ENCODE results near the gene CACNA1C.

GRCh38 chr12:2547273-2548044 lies 494.7 kb downstream of the CACNA1C start:
- TF ChIP-seq POLR2A (IDR thresholded peaks at IDR 0.05): no peak
- no peak for TF ChIP-seq CTCF (IDR thresholded peaks at IDR 0.05)
- no peak for TF ChIP-seq POLR2AphosphoS5 (IDR thresholded peaks at IDR 0.05)

Measured in upper lobe of left lung (tissue), 4 donors.